Brain microvascular endothelial cell (primary cell): Measurements from ENCODE around the gene LCE6A.

Experiments
- DNase-seq: peaks from one replicate; pipeline ENCODE4 v3.0.0-alpha.2; 2020
- H3K27ac ChIP-seq: fragments of 250-450 bp; sonication (Bioruptor Pico); 2 replicates; pipeline ENCODE4 v1.5.1; 2020; ENCODE audit warnings: mild to moderate bottlenecking, moderate library complexity
- H3K27me3 ChIP-seq: fragments of 250-450 bp; sonication (Bioruptor Pico); replicated peaks from 2 replicates; pipeline ENCODE4 v1.5.1; 2020; ENCODE audit warnings: mild to moderate bottlenecking
- H3K36me3 ChIP-seq: fragments of 250-450 bp; sonication (Bioruptor Pico); replicated peaks from 2 replicates; pipeline ENCODE4 v1.5.1; 2020; ENCODE audit warnings: mild to moderate bottlenecking
- H3K4me3 ChIP-seq: 2 replicates; pipeline ENCODE4 v1.5.1; 2011; ENCODE audit warnings: low read depth, mild to moderate bottlenecking, control low read depth, low read length, moderate library complexity
- CTCF ChIP-seq: IDR thresholded peaks from 2 replicates; pipeline ENCODE4 v1.5.1; 2011; ENCODE audit warnings: low read depth, mild to moderate bottlenecking, moderate library complexity, low read length, control low read depth, inconsistent platforms; ENCODE audit errors: missing control alignments
- in situ Hi-C: cut with HindIII; loops from 2 replicates; pipeline ENCODE4 v1.10.0; 2017; ENCODE audit warnings: low sequenced_read_pairs, low pct_ligation_motif_present

Gene LCE6A

GRCh38 chr1:152866321-152866720, 23.7 kb downstream of the LCE6A start:
- Histone ChIP-seq H3K4me3 (no peak overlapping the region), H3K27me3 (no peaks in the 10 kb centered on the region), H3K27ac (no peak overlapping the region), H3K36me3 (no peaks in the 10 kb centered on the region)
- DNase-seq, result no peak
- TF ChIP-seq CTCF, result no peak
- in situ Hi-C loops, result no loop called here

- Histone ChIP-seq H3K27ac (no peak overlapping the region), H3K36me3 (no peaks in the 10 kb centered on the region), H3K27me3 (no peaks in the 10 kb centered on the region), H3K4me3 (no peak overlapping the region)
- DNase-seq, result peak; percentile 30
- TF ChIP-seq CTCF, result peak; percentile 90
- in situ Hi-C loops, result no loop called here
These were observed 27.3 kb downstream of the LCE6A start for GRCh38 chr1:152869808-152870419.

GRCh38 chr1:152870831-152871730, 28.4 kb downstream of the LCE6A start:
- no peak overlapping the region for H3K27ac ChIP-seq
- H3K27me3 ChIP-seq, result no peaks in the 10 kb centered on the region
- DNase-seq, result no peak
- in situ Hi-C loops, result no loop called here
- TF ChIP-seq CTCF, result peak; percentile 51
- H3K4me3 ChIP-seq, result no peak overlapping the region
- no peaks in the 10 kb centered on the region for H3K36me3 ChIP-seq

GRCh38 chr1:152871731-152872126, 29.1 kb downstream of the LCE6A start:
- Histone ChIP-seq H3K4me3 (no peak overlapping the region), H3K27ac (no peak overlapping the region), H3K36me3 (no peaks in the 10 kb centered on the region), H3K27me3 (no peaks in the 10 kb centered on the region)
- no peak for DNase-seq
- no peak for TF ChIP-seq CTCF
- in situ Hi-C loops, result no loop called here

- Histone ChIP-seq H3K27ac (no peak overlapping the region), H3K36me3 (no peaks in the 10 kb centered on the region), H3K27me3 (no peaks in the 10 kb centered on the region), H3K4me3 (no peak overlapping the region)
- in situ Hi-C loops, result no loop called here
- no peak for TF ChIP-seq CTCF
- no peak for DNase-seq
These were observed 30.8 kb downstream of the LCE6A start for GRCh38 chr1:152873495-152873894.

- in situ Hi-C loops, result no loop called here
- TF ChIP-seq CTCF, result no peak
- no peak overlapping the region for H3K4me3 ChIP-seq
- no peaks in the 10 kb centered on the region for H3K27me3 ChIP-seq
- no peaks in the 10 kb centered on the region for H3K36me3 ChIP-seq
- no peak overlapping the region for H3K27ac ChIP-seq
- no peak for DNase-seq
These were observed 34.2 kb downstream of the LCE6A start for GRCh38 chr1:152876827-152877226.
